Rectal smooth muscle tissue (tissue), 1 donor: ENCODE measurements around the gene CHMP6.
A peak's percentile ranks its signal among the peaks of the same experiment; 100 is the strongest.

Experiments used
- H3K27ac ChIP-seq: one replicate; pipeline ENCODE4 v1.7.0; 2013; ENCODE audit warnings: low read depth, low read length, inconsistent platforms
- H3K27me3 ChIP-seq: one replicate; pipeline ENCODE4 v1.7.0; 2013; ENCODE audit warnings: low read length; ENCODE audit not compliant: control insufficient read depth, insufficient read depth
- H3K36me3 ChIP-seq: one replicate; pipeline ENCODE4 v1.7.0; 2013; ENCODE audit warnings: low read length; ENCODE audit not compliant: control insufficient read depth, insufficient read depth
- H3K4me1 ChIP-seq: one replicate; pipeline ENCODE4 v1.7.0; 2013; ENCODE audit warnings: low read length; ENCODE audit not compliant: control insufficient read depth, insufficient read depth
- H3K4me3 ChIP-seq: one replicate; pipeline ENCODE4 v1.7.0; 2013; ENCODE audit warnings: low read length
- H3K9ac ChIP-seq: one replicate; pipeline ENCODE4 v1.7.0; 2013; ENCODE audit warnings: low read length

Gene CHMP6

DNA sequence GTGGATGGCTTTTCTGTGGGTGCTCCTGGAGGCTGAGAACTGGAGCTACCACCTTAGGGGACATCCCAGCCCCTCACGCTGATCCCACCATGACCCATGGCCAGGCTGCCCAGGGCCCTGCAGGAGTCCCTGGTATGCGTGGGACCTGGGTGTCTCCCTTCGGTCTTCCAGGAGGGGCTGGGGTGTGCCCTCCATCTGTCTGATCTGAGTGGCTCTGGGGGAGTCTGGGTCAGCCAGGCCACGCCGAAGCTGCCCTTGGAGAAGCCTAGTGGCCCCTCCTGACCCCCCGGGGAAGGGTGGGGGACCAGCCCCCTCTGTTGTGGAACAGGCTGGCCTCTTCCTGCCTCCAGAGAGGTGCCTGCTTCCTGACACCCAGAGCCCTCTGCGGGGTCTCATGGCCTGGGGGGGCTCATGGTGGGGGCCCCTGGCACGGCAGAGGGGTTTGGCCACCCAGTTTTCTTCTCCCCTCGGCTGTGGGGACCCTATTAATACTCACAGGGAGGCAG lies 54.0 kb downstream of the CHMP6 start:
- peak overlapping the region; percentile 66 for H3K27ac ChIP-seq
- H3K4me1 ChIP-seq = peaks cover 30% of the 10 kb centered on the region
- no peak overlapping the region for H3K9ac ChIP-seq
- H3K36me3 ChIP-seq = no peaks in the 10 kb centered on the region
- H3K27me3 ChIP-seq = no peaks in the 10 kb centered on the region
- peak overlapping the region; percentile 20 for H3K4me3 ChIP-seq

DNA sequence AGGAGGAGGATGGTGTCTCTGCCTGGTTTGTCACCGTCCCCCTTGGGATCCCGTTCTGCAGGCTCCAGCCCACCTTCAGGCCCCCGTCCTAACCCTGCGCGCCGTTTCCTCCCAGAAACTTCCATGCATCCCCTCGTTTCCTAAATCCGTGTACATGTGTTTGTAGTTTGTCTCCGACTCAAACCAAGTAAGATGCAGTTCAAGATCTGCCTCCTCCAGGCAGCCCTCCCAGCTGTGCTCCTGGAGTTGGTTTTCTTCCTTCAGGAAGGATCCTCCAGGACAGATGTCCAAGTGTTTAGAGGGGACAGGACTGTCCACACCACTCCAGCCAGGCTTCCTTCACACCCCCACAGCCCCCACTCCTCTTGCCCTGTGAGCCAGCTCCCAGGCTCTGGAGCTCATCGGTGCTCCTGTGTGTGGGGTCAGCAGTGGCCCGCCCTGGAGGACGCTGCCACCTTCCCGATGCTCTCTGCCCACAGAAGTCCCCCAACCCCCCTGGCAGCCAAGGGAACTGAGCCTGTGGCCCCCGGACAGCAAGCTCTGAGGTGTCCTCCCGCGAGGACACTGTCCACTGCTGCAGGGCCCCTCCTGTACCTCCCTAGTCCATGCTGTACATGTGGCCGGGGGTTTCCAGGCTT lies 54.6 kb downstream of the CHMP6 start:
- no peaks in the 10 kb centered on the region for H3K36me3 ChIP-seq
- H3K27ac ChIP-seq = peak overlapping the region; percentile 54
- no peak overlapping the region for H3K9ac ChIP-seq
- H3K4me1 ChIP-seq = peaks cover 24% of the 10 kb centered on the region
- no peaks in the 10 kb centered on the region for H3K27me3 ChIP-seq
- H3K4me3 ChIP-seq = no peak overlapping the region

DNA sequence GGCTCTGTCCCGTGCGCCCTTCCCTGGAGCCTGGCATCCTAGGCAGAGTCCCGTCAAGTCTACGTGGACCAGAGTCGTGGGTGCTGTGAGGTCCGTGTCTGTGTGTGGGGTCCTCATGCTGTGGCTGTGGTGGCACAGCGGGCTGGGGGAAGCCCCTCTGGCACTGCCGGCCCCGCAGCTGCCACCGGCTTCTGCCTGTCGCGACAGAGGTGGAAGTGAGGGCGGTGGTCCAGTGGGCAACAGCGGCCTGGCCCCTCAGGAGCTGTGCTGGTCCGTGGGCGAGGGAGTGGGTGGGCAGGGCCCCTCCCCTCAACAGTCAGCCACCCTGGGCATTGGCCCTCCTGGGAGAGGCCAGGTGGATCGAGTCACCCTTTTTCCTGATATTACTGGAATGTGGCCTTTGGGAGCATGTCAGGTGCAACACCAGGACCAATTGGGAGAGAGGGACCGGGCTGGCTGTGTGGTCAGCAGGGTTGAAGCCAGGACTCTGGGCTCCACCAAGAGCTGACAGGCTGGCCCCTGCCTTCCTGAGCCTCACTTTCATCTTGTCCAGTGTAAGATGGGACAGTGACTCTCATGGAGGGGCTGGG lies 55.2 kb downstream of the CHMP6 start:
- Histone ChIP-seq H3K27me3 (no peaks in the 10 kb centered on the region), H3K36me3 (no peaks in the 10 kb centered on the region), H3K27ac (peak overlapping the region; percentile 54), H3K9ac (no peak overlapping the region), H3K4me1 (peaks cover 24% of the 10 kb centered on the region), H3K4me3 (no peak overlapping the region)

DNA sequence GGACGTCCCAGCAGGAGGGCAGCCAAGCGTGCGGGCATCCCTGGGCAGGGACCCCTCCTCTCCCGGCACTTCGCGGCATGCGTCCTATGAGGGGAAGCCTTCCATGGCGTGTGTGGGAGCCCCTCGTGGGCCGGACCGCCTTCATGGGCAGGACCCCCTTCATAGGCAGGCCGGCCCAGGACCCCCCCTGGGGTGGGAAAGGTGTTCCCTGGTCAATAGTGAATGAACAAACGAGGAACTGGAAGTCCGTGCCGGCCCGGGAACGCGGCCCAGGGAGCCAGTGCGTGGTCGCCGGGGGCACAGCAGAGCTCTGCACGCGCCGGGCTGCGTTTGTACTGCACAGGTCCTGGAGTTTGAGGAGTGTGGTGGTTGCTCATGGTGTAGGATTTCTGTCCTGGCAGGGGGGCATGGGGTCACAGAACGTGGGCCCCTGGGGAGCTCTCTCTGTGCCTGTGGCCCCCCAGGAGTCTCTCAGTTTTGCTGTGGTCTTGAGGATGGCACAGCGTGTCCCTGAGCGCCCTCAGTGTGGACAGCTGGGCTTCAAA lies 57.3 kb downstream of the CHMP6 start:
- Histone ChIP-seq H3K4me1 (peaks cover 25% of the 10 kb centered on the region), H3K27ac (no peak overlapping the region), H3K36me3 (no peaks in the 10 kb centered on the region)

DNA sequence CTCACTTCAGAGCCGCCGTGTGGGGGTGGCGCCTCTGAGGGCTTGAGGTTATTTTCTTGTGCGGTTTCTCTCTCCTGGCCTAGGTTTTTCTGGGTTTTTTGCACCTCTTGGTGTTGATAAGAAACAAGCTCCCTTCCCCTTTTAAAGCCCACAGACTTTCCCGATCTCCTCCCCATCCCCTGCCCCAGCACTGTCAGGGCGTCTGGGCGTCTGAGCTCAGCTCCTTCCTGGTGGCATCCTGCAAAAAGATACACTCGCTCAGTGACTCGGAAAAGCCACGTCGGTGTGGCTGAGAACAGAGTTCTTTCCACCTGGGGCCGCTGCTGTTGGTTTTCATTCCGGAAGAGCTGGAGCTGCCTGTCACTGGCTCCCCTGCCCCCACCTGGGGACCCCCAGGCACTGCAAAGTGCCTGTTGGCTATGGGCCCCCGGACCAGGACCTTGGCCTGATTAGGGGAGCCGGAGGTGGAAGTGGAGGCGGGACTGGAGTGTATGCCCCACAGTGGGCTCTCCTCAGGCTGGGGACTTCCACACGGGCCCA lies 57.8 kb downstream of the CHMP6 start:
- Histone ChIP-seq H3K27ac (peak overlapping the region; percentile 21), H3K9ac (no peak overlapping the region), H3K36me3 (no peaks in the 10 kb centered on the region), H3K27me3 (no peaks in the 10 kb centered on the region), H3K4me1 (peaks cover 21% of the 10 kb centered on the region), H3K4me3 (no peak overlapping the region)

More for the DNA sequence above, 57.3 kb downstream of the CHMP6 start:
- Histone ChIP-seq H3K9ac (no peak overlapping the region), H3K27me3 (no peaks in the 10 kb centered on the region), H3K4me3 (no peak overlapping the region)
